ENCODE measurements around the gene POLR2A. TPM values are rescaled to one million over a fixed set of nuclear protein-coding genes. Genes with fewer than 3 reads are reported as not detected.
"Not testable (repeated sequence)": the region's sequence is repeated elsewhere in the genome, so short reads cannot be mapped to it uniquely, and the experiment has no call there.

POLR2A gene
- total RNA-seq, 4 donors from 2014 or later, result 93.9 to 120 (median 110) TPM

DNA sequence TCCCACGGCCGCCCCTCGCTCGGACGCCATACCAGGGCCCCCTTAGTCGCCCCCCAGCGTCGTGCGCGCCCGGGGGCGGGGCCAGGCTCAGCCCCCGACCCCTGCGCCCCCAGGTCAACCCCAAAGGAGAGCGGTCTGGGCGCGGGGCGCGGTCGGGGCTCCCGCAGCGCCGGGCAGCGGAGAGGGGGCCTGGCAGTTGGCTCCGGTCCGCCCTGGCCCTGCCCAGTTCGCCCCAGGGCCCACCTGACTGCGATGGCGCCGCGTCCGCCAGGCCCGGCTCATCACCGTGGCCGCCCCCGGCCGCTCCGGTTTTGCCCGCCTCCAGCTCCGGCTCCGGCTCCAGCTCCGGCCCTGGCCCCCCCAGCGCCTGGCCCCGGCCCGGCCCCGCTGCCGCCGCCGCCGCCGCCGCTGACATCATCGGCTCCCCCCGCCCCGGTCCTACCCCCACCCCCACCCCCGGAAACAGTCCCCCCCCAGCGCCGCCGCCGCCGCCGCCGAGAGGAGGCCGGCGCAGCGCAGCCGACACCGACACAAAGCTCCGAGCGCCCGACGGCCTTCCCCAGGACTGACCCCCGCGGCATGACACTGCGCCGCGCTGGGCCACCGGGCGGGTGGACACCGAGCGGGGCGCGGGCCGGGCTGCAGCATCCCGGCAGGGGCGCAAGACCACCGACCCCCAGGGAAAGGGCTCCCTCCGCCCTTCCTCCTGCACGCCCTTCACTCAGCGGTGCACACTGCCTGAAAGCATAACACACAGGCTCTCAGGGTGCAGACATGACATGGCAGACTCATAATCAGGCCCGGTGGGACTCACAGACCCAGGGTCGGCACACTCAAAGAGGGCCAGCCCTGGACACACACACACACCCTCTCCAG lies 4.7 kb upstream of the POLR2A start, which contains the start of gene ZBTB4:
TSS of gene ZBTB4 (minus strand) at position 419 of the 876 bp plus-strand sequence. CDS start 12,830 bp downstream, outside the sequence.
- TF ChIP-seq POLR2A (IDR thresholded peaks at IDR 0.05), result peak in 1 of 2 donors; percentile 0
- TF ChIP-seq, protein P1, sequence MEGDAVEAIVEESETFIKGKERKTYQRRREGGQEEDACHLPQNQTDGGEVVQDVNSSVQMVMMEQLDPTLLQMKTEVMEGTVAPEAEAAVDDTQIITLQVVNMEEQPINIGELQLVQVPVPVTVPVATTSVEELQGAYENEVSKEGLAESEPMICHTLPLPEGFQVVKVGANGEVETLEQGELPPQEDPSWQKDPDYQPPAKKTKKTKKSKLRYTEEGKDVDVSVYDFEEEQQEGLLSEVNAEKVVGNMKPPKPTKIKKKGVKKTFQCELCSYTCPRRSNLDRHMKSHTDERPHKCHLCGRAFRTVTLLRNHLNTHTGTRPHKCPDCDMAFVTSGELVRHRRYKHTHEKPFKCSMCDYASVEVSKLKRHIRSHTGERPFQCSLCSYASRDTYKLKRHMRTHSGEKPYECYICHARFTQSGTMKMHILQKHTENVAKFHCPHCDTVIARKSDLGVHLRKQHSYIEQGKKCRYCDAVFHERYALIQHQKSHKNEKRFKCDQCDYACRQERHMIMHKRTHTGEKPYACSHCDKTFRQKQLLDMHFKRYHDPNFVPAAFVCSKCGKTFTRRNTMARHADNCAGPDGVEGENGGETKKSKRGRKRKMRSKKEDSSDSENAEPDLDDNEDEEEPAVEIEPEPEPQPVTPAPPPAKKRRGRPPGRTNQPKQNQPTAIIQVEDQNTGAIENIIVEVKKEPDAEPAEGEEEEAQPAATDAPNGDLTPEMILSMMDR (IDR thresholded peaks at IDR 0.05), result no peak
- H3K4me3 ChIP-seq (ENCODE audit: low read depth, poor library complexity, severe bottlenecking), result peak within 1 kb of the TSS; percentile 87
- DNase-seq (ENCODE audit: low spot score in 2 of 2), result peak in 1 of 2 donors; percentile 92
- intact Hi-C loops (cut with DNase I; ENCODE audit: low total_unique reads), result no loop called here
- 0% methylated on average over 13 to 34 of the region's 92 CpGs for WGBS, 2 donors

DNA sequence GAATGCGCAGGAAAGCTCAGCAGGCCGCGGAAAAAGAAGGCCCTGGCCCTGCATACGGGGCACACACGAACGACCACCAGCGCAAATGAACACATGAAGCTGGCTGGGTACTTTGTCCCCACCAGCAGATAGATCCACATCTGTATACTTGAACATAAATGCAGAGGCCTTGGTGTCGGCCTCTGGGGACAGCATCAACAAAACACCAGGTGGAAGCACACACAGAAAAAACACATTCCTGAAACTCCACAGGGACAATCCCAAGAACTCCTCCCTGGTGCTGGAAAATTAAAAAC lies 4.1 kb upstream of the POLR2A start:
- DNase-seq (ENCODE audit: low spot score in 2 of 2), result no peak
- WGBS, 2 donors, result 2 to 3% methylated on average over 8 of the region's 8 CpGs
- intact Hi-C loops (cut with DNase I; ENCODE audit: low total_unique reads), result no loop called here
- H3K4me3 ChIP-seq (ENCODE audit: low read depth, poor library complexity, severe bottlenecking), result peak overlapping the region; percentile 87
- TF ChIP-seq POLR2A (IDR thresholded peaks at IDR 0.05), result no peak
- TF ChIP-seq, protein P1 (IDR thresholded peaks at IDR 0.05), result no peak

GRCh38 chr17:7481275-7481674 lies 2.9 kb upstream of the POLR2A start, which contains the start of gene SLC35G6:
Gene SLC35G6, plus strand, starts transcription at chr17:7481446. Its CDS starts 71 bp downstream, at chr17:7481517.
- WGBS, 2 donors, result 90 to 93% methylated on average over 4 of the region's 4 CpGs
- H3K4me3 ChIP-seq (ENCODE audit: low read depth, poor library complexity, severe bottlenecking); intact Hi-C loops (cut with DNase I; ENCODE audit: low total_unique reads); DNase-seq (ENCODE audit: low spot score in 2 of 2): not testable (repeated sequence)

- intact Hi-C loops (cut with DNase I; ENCODE audit: low total_unique reads); DNase-seq (ENCODE audit: low spot score in 2 of 2); H3K4me3 ChIP-seq (ENCODE audit: low read depth, poor library complexity, severe bottlenecking): not testable (repeated sequence)
- WGBS, 2 donors, result 82 to 84% methylated on average over 28 to 30 of the region's 31 CpGs
These were observed 2.1 kb upstream of the POLR2A start for GRCh38 chr17:7481842-7482741.

DNA sequence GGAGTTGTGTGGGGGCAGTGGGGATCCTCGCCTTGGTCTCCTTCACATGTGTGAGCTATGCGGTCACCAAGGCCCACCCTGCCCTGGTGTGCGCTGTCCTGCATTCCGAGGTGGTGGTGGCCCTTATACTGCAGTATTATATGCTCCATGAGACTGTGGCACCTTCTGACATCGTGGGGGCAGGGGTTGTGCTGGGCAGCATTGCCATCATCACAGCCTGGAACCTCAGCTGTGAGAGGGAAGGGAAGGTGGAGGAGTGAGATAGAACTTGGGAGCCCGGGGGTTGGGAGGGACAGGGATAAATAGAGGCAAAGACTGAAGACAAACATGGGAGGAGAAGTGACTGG lies 1.5 kb upstream of the POLR2A start:
- H3K4me3 ChIP-seq (ENCODE audit: low read depth, poor library complexity, severe bottlenecking); DNase-seq (ENCODE audit: low spot score in 2 of 2); intact Hi-C loops (cut with DNase I; ENCODE audit: low total_unique reads): not testable (repeated sequence)
- WGBS, 2 donors, result 65 to 72% methylated on average over 4 to 6 of the region's 6 CpGs

DNA sequence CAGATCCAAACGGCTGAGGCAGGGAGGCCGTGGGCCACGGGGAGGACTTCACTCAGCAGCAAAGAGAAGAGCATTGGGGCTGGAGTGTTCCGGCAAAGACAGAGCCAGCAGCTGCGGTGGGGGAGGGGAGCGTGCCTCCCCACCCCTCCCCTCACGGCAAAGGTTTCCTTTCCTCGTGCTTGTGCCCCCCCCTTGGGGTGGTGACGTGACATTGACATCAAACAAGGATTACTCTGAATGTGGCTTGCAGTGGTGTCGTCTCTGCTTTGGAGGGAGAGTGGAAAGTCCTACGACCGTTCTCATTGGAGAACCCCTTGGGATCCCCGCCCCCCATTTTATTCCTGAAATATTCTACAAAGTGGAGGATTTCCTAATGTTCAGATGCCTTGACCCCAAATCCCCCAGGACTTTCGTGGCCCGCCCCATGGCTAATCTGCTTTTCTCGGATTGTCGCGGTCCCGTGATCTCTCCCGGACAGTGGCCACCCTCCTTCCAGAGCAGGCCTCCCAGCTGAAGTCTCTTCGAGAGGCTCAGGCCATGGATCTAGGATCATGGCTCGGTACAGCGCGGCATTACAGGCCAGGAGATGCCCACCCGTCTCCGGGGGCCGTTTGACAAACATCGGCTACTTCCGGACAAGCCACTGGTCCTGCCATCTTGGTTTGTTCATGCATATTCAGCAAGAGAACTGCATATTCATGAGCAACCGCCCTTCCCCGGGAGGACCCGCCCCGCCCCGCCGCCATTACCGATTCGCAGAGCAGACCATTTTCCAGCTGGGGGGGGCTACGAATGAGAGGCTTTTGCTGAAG lies 705 bp upstream of the POLR2A start:
- peak overlapping the region; percentile 71 for H3K4me3 ChIP-seq (ENCODE audit: low read depth, poor library complexity, severe bottlenecking)
- TF ChIP-seq POLR2A (IDR thresholded peaks at IDR 0.05), result peak in 1 of 2 donors; percentile 70
- TF ChIP-seq, protein P1 (IDR thresholded peaks at IDR 0.05), result no peak
- intact Hi-C loops (cut with DNase I; ENCODE audit: low total_unique reads), result no loop called here
- DNase-seq (ENCODE audit: low spot score in 2 of 2), result peak; percentile 96 to 98
- 0% methylated on average over 38 of the region's 38 CpGs for WGBS, 2 donors
